Measurements from ENCODE around the gene MAP2K5. TPM values are rescaled to one million over a fixed set of nuclear protein-coding genes. Genes with fewer than 3 reads are reported as not detected.

MAP2K5 gene
- total RNA-seq, 1 experiment from 2014 or later: 15.0 TPM

DNA sequence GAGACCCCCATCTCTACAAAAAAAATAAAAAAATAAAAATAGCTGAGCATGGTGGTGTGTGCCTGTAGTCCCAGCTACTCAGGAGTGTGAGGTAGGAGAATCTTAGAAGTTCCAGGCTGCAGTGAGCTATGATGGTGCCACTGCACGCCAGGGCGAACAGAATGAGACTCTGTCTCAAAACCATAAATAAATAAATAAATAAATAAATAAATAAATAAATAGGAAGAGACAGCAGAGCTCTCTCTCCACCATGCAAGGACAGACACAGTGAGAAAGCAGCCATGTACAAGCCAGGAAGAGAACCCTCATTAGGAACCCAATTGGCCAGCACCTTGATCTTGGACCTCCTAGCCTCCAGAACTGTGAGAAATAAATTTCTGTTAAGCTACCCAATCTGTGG lies 26.9 kb upstream of the MAP2K5 start:
- Histone ChIP-seq H4K91ac (ENCODE audit: insufficient read length, low read depth, low read length) (no peak overlapping the region), H3K56ac (ENCODE audit: insufficient read length, low read depth, low read length) (no peak overlapping the region), H2AK5ac (ENCODE audit: insufficient read length, low read length) (no peak overlapping the region), H4K20me1 (ENCODE audit: control insufficient read depth, insufficient read depth, insufficient read length) (no peaks in the 10 kb centered on the region), H3K18ac (ENCODE audit: insufficient read length, low read depth, low read length) (no peak overlapping the region), H3K79me1 (ENCODE audit: insufficient read depth, low read depth, low read length, poor library complexity, severe bottlenecking) (no peaks in the 10 kb centered on the region), H2BK120ac (ENCODE audit: low read depth, low read length, poor library complexity, severe bottlenecking) (no peak overlapping the region), H2BK12ac (ENCODE audit: insufficient read length, low read depth, low read length) (no peak overlapping the region), H2AFZ (ENCODE audit: low read length) (no peak overlapping the region), H3K23me2 (ENCODE audit: insufficient read length, low read depth, low read length, poor library complexity, severe bottlenecking) (peaks cover under 1% of the 10 kb centered on the region), H3K79me2 (ENCODE audit: insufficient read depth, low read length) (no peaks in the 10 kb centered on the region), H3T11ph (ENCODE audit: low read length) (no peak overlapping the region), H2BK5ac (ENCODE audit: insufficient read length, low read length) (no peak overlapping the region), H3K14ac (ENCODE audit: insufficient read depth, low read length) (no peak overlapping the region), H4K8ac (replicated peaks; ENCODE audit: insufficient read length, low read depth, low read length) (no peak overlapping the region), H3K27ac (ENCODE audit: insufficient read length, low read depth, low read length) (no peak overlapping the region), H3K23ac (ENCODE audit: insufficient read length, low read depth, low read length) (no peak overlapping the region), H2BK20ac (ENCODE audit: low read depth, low read length, poor library complexity, severe bottlenecking) (no peak overlapping the region), H2BK15ac (ENCODE audit: low read depth, low read length) (no peak overlapping the region), H4K5ac (ENCODE audit: insufficient read length, low read depth, low read length) (no peak overlapping the region), H3K9me3 (ENCODE audit: control insufficient read depth, low read depth, low read length) (no peaks in the 10 kb centered on the region), H3K4me2 (ENCODE audit: insufficient read depth, insufficient read length, low read length) (no peak overlapping the region), H3K4ac (ENCODE audit: low read depth, low read length) (no peak overlapping the region), H3K4me1 (ENCODE audit: insufficient read depth, low read length) (no peaks in the 10 kb centered on the region; the same call in 1 of the 2 replicates), H3K27me3 (ENCODE audit: insufficient read depth, low read length) (no peaks in the 10 kb centered on the region; the same call in 1 of the 2 replicates), H3K9ac (ENCODE audit: extremely low read depth, insufficient read length, low read length) (no peak overlapping the region)
- no peak for DNase-seq
- Mint-ChIP-seq H3K4me1 (peaks cover under 1 to 2% of the 10 kb centered on the region in 2 experiments; a peak in 1 of 4 replicates), H3K27ac (no peak overlapping the region), H3K36me3 (ENCODE audit: insufficient read depth in 1 of 3, low read depth in 3 of 3) (peaks cover 0 to 17% (median 0%) of the 10 kb centered on the region in 3 experiments; a peak in 2 of 7 replicates), H3K27me3 (ENCODE audit: low read depth) (peaks cover 3% of the 10 kb centered on the region), H3K4me3 (no peak overlapping the region), H3K9me3 (no peaks in the 10 kb centered on the region)
- TF ChIP-seq, protein P1, sequence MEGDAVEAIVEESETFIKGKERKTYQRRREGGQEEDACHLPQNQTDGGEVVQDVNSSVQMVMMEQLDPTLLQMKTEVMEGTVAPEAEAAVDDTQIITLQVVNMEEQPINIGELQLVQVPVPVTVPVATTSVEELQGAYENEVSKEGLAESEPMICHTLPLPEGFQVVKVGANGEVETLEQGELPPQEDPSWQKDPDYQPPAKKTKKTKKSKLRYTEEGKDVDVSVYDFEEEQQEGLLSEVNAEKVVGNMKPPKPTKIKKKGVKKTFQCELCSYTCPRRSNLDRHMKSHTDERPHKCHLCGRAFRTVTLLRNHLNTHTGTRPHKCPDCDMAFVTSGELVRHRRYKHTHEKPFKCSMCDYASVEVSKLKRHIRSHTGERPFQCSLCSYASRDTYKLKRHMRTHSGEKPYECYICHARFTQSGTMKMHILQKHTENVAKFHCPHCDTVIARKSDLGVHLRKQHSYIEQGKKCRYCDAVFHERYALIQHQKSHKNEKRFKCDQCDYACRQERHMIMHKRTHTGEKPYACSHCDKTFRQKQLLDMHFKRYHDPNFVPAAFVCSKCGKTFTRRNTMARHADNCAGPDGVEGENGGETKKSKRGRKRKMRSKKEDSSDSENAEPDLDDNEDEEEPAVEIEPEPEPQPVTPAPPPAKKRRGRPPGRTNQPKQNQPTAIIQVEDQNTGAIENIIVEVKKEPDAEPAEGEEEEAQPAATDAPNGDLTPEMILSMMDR (conservative IDR thresholded peaks at IDR 0.05): no peak
- whole genome bisulfite sequencing (ENCODE audit: extremely low coverage, insufficient read length, low lambda C conversion rate): no CpG with 5 or more reads among the region's 2 CpGs
